Heart left ventricle (tissue), 13 donors: Measurements from ENCODE around the gene CDC42EP4.

ENCODE experiments used
- CTCF ChIP-seq, 12 donors: fragments of 200-600 bp; sonication (generic) in 4 of 12; IDR thresholded peaks; one replicate each; pipeline versions ENCODE4 v1.5.0 to v1.8.0; 2018 to 2022; ENCODE audit warnings: antibody characterized with exemption in 12 of 12, mild to moderate bottlenecking in 5 of 12
- POLR2A ChIP-seq, 2 donors: fragments of 450-650 bp; IDR thresholded peaks; one replicate each; pipeline ENCODE4 v1.6.1; 2017; ENCODE audit warnings: antibody characterized with exemption in 2 of 2, mild to moderate bottlenecking in 2 of 2, moderate library complexity in 2 of 2
- donor health status: ischemic (EF 13 %, LVEDD 7.1; RV severe dilation, severe dysfunction).
- donor health status: DM: no; HTN: yes; CAD: no.
- donor health status: DM: no; HTN: no; CAD: no.
- donor health status: ischemic (EF 25% LVEDD 6.9; RV normal size, moderate dysfunction).
- donor health status: ischemic (EF 25% LVEDD 5.7; RV mildly dilated, moderate dysfunction).
- donor health status: ischemic (EF 35%, LVEDD 5.7; RV mildly dilated, moderate dysfunction).
- donor health status: nonischemic (EF 11% LVEDD 7.7; RV severe dilation, severe dysfunction).
- donor health status: DM: yes; HTN: yes; CAD: no.
- donor health status: PGD.
- donor health status: ischemic (EF 29% LVEDD 5.4; RV normal size, mild dysfunction).
- donor health status: nonischemic (EF 23%, LVEDD 6.1; RV moderate dilation, normal function).

- TF ChIP-seq POLR2A (IDR thresholded peaks at IDR 0.05) (no peak), CTCF (IDR thresholded peaks at IDR 0.05) (no peak)
Measured at GRCh38 chr17:73237714-73238113, 74.1 kb downstream of the CDC42EP4 start.
